GM12801 (cell line): ENCODE results near the gene FZR1.

Source experiments
- TF ChIP-seq, protein P1 (sequence below): IDR thresholded peaks from one replicate; pipeline ENCODE4 v1.5.1; 2011; ENCODE audit warnings: control low read depth; ENCODE audit not compliant: insufficient read length; ENCODE audit errors: extremely low read depth

Gene FZR1

DNA sequence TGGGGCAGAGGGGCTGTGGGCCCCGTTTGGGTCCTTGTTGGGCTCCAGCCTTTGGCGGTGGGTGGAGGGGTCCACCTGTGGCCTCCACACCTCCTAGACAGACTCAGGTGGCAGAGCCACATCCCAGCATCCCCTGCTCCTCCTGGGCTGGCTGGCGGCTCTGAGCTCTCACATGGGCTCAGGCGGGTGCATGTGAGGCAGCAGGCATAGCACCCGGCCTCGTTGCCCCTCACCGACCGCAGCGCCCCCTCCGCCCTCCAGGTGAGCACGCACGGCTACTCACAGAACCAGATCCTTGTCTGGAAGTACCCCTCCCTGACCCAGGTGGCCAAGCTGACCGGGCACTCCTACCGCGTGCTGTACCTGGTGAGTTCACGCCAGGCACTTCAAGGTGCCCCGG is 26.9 kb downstream of the FZR1 start:
- TF ChIP-seq, protein P1, sequence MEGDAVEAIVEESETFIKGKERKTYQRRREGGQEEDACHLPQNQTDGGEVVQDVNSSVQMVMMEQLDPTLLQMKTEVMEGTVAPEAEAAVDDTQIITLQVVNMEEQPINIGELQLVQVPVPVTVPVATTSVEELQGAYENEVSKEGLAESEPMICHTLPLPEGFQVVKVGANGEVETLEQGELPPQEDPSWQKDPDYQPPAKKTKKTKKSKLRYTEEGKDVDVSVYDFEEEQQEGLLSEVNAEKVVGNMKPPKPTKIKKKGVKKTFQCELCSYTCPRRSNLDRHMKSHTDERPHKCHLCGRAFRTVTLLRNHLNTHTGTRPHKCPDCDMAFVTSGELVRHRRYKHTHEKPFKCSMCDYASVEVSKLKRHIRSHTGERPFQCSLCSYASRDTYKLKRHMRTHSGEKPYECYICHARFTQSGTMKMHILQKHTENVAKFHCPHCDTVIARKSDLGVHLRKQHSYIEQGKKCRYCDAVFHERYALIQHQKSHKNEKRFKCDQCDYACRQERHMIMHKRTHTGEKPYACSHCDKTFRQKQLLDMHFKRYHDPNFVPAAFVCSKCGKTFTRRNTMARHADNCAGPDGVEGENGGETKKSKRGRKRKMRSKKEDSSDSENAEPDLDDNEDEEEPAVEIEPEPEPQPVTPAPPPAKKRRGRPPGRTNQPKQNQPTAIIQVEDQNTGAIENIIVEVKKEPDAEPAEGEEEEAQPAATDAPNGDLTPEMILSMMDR, result no peak

DNA sequence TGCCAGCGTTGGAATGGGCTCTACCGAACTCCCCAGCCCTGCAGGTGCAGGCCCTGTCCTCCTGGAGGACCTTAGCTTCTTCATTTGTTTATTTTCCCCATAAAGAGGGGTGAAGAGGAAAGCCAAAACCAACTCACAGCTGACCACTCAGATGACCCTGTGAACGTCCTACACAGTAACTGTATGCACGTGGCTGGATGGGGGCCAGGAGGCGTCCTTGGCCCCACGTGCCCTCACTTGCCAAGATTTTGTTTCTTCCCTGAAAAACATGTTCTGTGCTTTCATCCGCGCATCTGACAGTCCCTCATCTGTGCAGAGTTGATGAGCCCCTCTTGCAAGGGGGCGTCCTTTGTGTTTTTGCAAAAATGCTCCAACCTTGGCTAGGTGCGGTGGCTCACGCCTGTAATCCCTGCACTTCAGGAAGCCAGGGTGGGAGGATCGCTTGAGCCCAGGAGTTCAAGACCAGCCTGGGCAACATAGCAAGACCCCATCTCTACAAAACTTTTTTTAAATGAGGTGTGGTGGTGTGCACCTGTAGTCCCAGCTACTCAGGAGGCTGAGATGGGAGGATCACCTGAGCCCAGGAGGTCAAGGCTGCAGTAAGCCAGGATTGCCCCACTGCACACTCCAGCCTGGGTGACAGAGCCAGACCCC is 27.6 kb downstream of the FZR1 start:
- TF ChIP-seq, protein P1, result no peak

DNA sequence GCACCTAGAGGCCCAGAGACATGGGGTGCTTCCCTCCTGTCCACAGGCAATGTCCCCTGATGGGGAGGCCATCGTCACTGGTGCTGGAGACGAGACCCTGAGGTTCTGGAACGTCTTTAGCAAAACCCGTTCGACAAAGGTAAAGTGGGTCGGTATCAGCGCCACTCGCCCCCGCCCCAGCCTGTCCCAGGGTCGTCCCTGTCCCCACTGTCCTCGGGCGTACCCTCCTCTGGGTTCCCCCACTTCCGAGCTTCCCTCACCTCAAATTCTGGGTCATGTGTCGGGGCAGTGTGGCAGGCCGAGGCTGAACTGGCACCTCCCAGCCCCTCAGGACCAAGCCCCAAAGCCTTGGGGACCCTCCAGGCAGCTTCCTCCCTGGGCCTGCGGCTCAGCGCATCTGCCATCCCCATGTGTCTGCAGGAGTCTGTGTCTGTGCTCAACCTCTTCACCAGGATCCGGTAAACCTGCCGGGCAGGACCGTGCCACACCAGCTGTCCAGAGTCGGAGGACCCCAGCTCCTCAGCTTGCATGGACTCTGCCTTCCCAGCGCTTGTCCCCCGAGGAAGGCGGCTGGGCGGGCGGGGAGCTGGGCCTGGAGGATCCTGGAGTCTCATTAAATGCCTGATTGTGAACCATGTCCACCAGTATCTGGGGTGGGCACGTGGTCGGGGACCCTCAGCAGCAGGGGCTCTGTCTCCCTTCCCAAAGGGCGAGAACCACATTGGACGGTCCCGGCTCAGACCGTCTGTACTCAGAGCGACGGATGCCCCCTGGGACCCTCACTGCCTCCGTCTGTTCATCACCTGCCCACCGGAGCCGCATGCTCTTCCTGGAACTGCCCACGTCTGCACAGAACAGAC is 28.5 kb downstream of the FZR1 start:
- TF ChIP-seq, protein P1, result no peak

DNA sequence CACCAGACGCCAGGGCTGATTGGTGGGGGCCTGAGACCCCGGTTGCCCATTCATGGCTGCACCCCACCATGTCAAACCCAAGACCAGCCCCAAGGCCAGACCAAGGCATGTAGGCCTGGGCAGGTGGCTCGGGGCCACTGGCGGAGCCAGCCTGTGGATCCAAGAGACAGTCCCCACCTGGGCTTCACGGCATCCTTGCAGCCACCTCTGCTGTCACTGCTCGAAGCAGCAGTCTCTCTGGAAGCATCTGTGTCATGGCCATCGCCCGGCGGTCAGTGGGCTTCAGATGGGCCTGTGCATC is 29.1 kb downstream of the FZR1 start:
- TF ChIP-seq, protein P1, result no peak

DNA sequence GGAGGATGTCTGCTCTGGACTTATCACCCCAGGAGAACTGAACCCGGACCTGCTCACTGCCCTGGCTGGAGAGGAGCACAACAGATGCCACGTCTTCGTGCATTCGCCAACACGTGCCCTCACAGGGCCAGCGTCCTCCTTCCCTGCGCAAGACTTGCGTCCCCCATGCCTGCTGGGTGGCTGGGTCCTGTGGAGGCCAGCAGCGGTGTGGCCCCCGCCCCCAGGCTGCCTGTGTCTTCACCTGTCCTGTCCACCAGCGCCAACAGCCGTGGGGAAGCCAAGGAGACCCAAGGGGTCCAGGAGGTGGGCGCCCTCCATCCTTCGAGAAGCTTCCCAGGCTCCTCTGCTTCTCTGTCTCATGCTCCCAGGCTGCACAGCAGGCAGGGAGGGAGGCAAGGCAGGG is 29.5 kb downstream of the FZR1 start:
- TF ChIP-seq, protein P1, result no peak

DNA sequence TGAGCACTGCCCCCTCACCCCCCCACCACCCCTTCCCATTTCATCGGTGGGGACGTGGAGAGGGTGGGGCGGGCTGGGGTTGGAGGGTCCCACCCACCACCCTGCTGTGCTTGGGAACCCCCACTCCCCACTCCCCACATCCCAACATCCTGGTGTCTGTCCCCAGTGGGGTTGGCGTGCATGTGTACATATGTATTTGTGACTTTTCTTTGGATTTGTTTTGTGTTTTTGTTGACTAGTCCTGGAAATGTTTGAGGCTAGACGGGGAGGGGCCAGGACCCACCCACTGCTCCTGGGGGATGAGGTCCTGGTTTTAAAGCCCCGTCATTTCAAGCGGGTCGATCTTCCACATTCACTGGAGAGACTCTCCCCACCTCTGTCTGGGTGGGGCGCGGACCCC is 29.9 kb downstream of the FZR1 start:
- TF ChIP-seq, protein P1, result no peak

DNA sequence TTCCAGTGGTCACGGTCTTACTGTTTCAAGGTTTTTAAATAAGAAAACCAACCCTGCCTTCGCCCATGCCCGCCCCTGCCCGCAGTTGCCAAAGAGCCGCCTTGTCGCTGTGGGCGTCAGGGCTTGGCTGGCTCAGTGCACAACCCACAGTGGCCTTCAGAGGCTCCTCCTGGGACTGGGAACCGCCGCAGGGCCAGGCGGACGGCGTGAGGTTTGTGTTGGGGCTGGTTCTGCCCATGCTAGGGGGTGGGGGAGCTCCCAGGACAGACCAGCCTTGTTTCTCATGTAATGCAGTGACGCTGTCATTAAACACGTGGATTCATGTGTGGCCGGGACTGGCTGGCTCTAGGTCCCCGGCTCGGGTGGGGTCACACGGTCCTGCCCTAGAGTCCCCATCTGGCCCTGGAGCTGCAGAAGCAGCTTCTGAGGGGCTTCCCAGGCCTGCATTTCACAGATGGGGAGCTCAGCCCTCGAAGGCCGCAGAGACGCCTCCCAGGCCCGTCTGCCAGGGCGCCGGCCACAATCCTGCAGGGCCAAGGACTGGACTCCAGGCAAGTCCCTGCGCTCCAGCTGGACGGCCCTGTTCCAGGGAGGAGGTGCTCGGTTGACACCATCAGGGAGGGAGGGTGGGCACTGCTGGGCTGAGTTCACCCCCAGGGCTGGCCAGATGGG is 30.5 kb downstream of the FZR1 start:
- TF ChIP-seq, protein P1, result no peak
